ENCODE data around the gene SEPTIN10. TPM values are rescaled to one million over a fixed set of nuclear protein-coding genes. Genes with fewer than 3 reads are reported as not detected.

The SEPTIN10 gene
- total and polyA plus RNA-seq, 2 of the 8 experiments (the other 6 are each of a cell fraction or from before 2014, with no cell fraction given): 23.7 to 101 TPM

- no peak overlapping the region for H3K56ac ChIP-seq (replicated peaks; ENCODE audit: insufficient read length, low read depth, low read length)
- H3K9me3 ChIP-seq (ENCODE audit: insufficient read depth in 2 of 2, low read depth in 1 of 2, low read length in 1 of 2): no peaks in the 10 kb centered on the region
- no peak overlapping the region for H3K4me2 ChIP-seq (ENCODE audit: insufficient read depth in 1 of 2, low read depth in 2 of 2, low read length in 2 of 2)
- no peak overlapping the region for H3K23ac ChIP-seq (ENCODE audit: insufficient read length)
- WGBS, 2 experiments (ENCODE audit: extremely low coverage in 1 of 2, insufficient coverage in 1 of 2, insufficient read length in 1 of 2, insufficient replicate concordance in 2 of 2, low coverage in 1 of 2, low lambda C conversion rate in 2 of 2, missing lambda C conversion rate in 1 of 2): 87% methylated on average over 6 of the region's 6 CpGs; no CpG with 5 or more reads in 1 of the 2 experiments
- no peak overlapping the region for H2BK120ac ChIP-seq (replicated peaks; ENCODE audit: low read depth, low read length)
- ChIA-PET CTCF (ENCODE audit: partially characterized antibody) (interaction anchor here (0.9 to 1.4 kb wide), 4 partner anchors 14 to 173 kb away, joined by 3 to 5 read pairs (median 3); no protein-coding TSS in a partner anchor), POLR2A (ENCODE audit: partially characterized antibody) (no interaction called here)
- no peak overlapping the region for H2BK20ac ChIP-seq (ENCODE audit: low read length)
- FAIRE-seq: no peak
- H3K4ac ChIP-seq (replicated peaks; ENCODE audit: insufficient read length, low read depth, low read length): no peak overlapping the region
- H3K79me2 ChIP-seq (ENCODE audit: control insufficient read depth in 1 of 2, insufficient read depth in 2 of 2, low read length in 2 of 2): no peaks in the 10 kb centered on the region
- no peaks in the 10 kb centered on the region for H3K23me2 ChIP-seq (ENCODE audit: low read depth, low read length)
- no peak overlapping the region for H2AFZ ChIP-seq (ENCODE audit: low read length)
- H3K27ac ChIP-seq (ENCODE audit: low read depth, low read length): no peak overlapping the region
- no peak overlapping the region for H2BK12ac ChIP-seq (ENCODE audit: low read depth, low read length)
- no peak overlapping the region for H2AK5ac ChIP-seq (ENCODE audit: low read depth, low read length)
- H4K8ac ChIP-seq (ENCODE audit: extremely low read depth, insufficient read depth, low read length): no peak overlapping the region
- no peak overlapping the region for H2BK15ac ChIP-seq (ENCODE audit: low read length)
- H4K20me1 ChIP-seq (replicated peaks in 1 of 2; ENCODE audit: control insufficient read depth in 1 of 2, insufficient read depth in 2 of 2, low read length in 2 of 2): peaks cover 0 to 5% of the 10 kb centered on the region in 2 experiments
- H3K14ac ChIP-seq (ENCODE audit: insufficient read length): no peak overlapping the region
- no peak overlapping the region for H2BK5ac ChIP-seq (ENCODE audit: low read depth, low read length)
- no peak overlapping the region for H4K91ac ChIP-seq (replicated peaks; ENCODE audit: insufficient read length, low read length)
- no peak overlapping the region for H3K9ac ChIP-seq (replicated peaks in 1 of 4; ENCODE audit: extremely low read depth in 1 of 4, low read depth in 3 of 4, low read length in 3 of 4)
- DNase-seq (ENCODE audit: low read depth in 1 of 2, low spot score in 2 of 2): no peak
- H3K4me1 ChIP-seq (replicated peaks in 1 of 4; ENCODE audit: control insufficient read depth in 3 of 4, insufficient read depth in 4 of 4, low read length in 3 of 4): no peaks in the 10 kb centered on the region; a peak in 1 of 7 replicates
- TF ChIP-seq SIX5 (IDR thresholded peaks at IDR 0.05; ENCODE audit: low read depth, low read length) (no peak), YY1 (IDR thresholded peaks at IDR 0.05; ENCODE audit: low read depth, low read length) (no peak), HDAC2 (IDR thresholded peaks at IDR 0.05; ENCODE audit: borderline replicate concordance in 1 of 2, low read depth in 2 of 2, low read length in 2 of 2) (no peak), GABPA (IDR thresholded peaks at IDR 0.05; ENCODE audit: borderline replicate concordance, insufficient read depth, low read length) (no peak), RXRA (IDR thresholded peaks at IDR 0.05; ENCODE audit: insufficient read depth, low read depth, low read length) (no peak), KDM5A (IDR thresholded peaks at IDR 0.05; ENCODE audit: low read length) (no peak), EGR1 (IDR thresholded peaks at IDR 0.05; ENCODE audit: borderline replicate concordance, low read depth, low read length) (no peak), KDM4A (IDR thresholded peaks at IDR 0.05; ENCODE audit: low read depth, low read length, severe bottlenecking) (no peak), TEAD4 (IDR thresholded peaks at IDR 0.05; ENCODE audit: low read depth, low read length) (no peak)
- TF ChIP-seq, protein P1, sequence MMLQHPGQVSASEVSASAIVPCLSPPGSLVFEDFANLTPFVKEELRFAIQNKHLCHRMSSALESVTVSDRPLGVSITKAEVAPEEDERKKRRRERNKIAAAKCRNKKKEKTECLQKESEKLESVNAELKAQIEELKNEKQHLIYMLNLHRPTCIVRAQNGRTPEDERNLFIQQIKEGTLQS (IDR thresholded peaks at IDR 0.05; ENCODE audit: insufficient read depth, low read depth, low read length): no peak
- H3K4me3 ChIP-seq (ENCODE audit: extremely low read depth in 1 of 4, insufficient read depth in 2 of 4, low read depth in 3 of 4, low read length in 4 of 4): no peak overlapping the region
- H3K79me1 ChIP-seq (ENCODE audit: low read depth, low read length): no peaks in the 10 kb centered on the region
- H4K5ac ChIP-seq (ENCODE audit: insufficient read length, low read depth, low read length): no peak overlapping the region
- no peaks in the 10 kb centered on the region for H3K36me3 ChIP-seq (ENCODE audit: control insufficient read depth in 2 of 4, insufficient read depth in 4 of 4, low read length in 3 of 4)
- no peaks in the 10 kb centered on the region for H3K27me3 ChIP-seq (replicated peaks in 1 of 4; ENCODE audit: control insufficient read depth in 3 of 4, extremely low read depth in 1 of 4, insufficient read depth in 3 of 4, low read length in 3 of 4)
- H3K18ac ChIP-seq (ENCODE audit: extremely low read depth, low read length): no peak overlapping the region
Observed at GRCh38 chr2:109542384-109542783, 71.4 kb downstream of the SEPTIN10 start.

Measured in H1 (cell line).